Uterus (tissue), 2 donors: ENCODE results near the gene IQGAP2.

ENCODE experiments used
- POLR2A ChIP-seq, 2 donors: fragments of 450-650 bp; IDR thresholded peaks; one replicate each; pipeline ENCODE4 v1.6.1; 2016; ENCODE audit warnings: antibody characterized with exemption in 2 of 2, mild to moderate bottlenecking in 1 of 2, moderate library complexity in 1 of 2
- TF ChIP-seq, protein P1 (sequence below), 4 experiments: fragments of 200-600 bp in 2 of 4; fragments of 450-650 bp in 2 of 4; sonication (generic) in 2 of 4; IDR thresholded peaks; one replicate each; pipeline ENCODE4 v1.5.1; 2016 to 2019; ENCODE audit warnings: antibody characterized with exemption in 4 of 4, mild to moderate bottlenecking in 2 of 4, moderate library complexity in 1 of 4

DNA sequence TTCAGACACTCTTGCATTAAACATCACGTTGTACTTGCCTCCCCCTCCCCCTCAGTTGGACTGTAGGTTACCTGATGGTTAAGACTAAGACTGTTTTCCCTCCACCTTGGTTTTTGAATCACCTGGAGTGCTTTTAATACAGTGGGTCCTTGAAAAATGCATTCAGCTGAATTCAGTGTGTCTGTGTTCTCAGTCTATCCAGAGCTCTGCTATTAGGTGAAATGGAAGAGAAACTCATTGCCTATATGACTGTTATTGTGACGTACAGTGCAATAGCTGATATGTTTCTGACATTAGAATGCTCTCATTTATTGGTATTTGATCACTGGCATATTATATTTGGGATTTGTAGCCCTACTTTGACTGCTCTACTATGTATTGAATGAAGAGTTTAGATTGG lies 111.6 kb downstream of the IQGAP2 start:
- TF ChIP-seq, protein P1, sequence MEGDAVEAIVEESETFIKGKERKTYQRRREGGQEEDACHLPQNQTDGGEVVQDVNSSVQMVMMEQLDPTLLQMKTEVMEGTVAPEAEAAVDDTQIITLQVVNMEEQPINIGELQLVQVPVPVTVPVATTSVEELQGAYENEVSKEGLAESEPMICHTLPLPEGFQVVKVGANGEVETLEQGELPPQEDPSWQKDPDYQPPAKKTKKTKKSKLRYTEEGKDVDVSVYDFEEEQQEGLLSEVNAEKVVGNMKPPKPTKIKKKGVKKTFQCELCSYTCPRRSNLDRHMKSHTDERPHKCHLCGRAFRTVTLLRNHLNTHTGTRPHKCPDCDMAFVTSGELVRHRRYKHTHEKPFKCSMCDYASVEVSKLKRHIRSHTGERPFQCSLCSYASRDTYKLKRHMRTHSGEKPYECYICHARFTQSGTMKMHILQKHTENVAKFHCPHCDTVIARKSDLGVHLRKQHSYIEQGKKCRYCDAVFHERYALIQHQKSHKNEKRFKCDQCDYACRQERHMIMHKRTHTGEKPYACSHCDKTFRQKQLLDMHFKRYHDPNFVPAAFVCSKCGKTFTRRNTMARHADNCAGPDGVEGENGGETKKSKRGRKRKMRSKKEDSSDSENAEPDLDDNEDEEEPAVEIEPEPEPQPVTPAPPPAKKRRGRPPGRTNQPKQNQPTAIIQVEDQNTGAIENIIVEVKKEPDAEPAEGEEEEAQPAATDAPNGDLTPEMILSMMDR (IDR thresholded peaks at IDR 0.05): no peak
- no peak for TF ChIP-seq POLR2A (IDR thresholded peaks at IDR 0.05)
